Natural killer cell (primary cell): ENCODE results near the gene CACNB2. TPM values are rescaled to one million over a fixed set of nuclear protein-coding genes. Genes with fewer than 3 reads are reported as not detected.

ENCODE experiments used
- ATAC-seq, 3 donors: fragments of 150-1000 bp in 2 of 3; fragments of 200-7000 bp in 1 of 3; cut with Tn5 transposase; 1 replicate in 1 of 3; 2 replicates in 2 of 3; pipeline ENCODE4 v1.10.0; 2021; ENCODE audit warnings: mild to moderate bottlenecking in 2 of 3, moderate library complexity in 2 of 3
- DNase-seq, 2 donors: peaks; one replicate each; pipeline versions ENCODE4 v3.0.0 to v3.0.0-alpha.2; 2013 to 2021; ENCODE audit warnings: mixed read lengths in 1 of 2
- H3K27ac ChIP-seq: one replicate; pipeline ENCODE4 v1.5.1; 2013; ENCODE audit warnings: mild to moderate bottlenecking, low read length
- H3K27me3 ChIP-seq: one replicate; pipeline ENCODE4 v1.6.1; 2013; ENCODE audit warnings: low read length; ENCODE audit not compliant: control insufficient read depth, insufficient read depth
- H3K36me3 ChIP-seq: one replicate; pipeline ENCODE4 v1.6.1; 2013; ENCODE audit warnings: low read length; ENCODE audit not compliant: control insufficient read depth, insufficient read depth
- H3K4me1 ChIP-seq: one replicate; pipeline ENCODE4 v1.6.1; 2013; ENCODE audit warnings: low read length; ENCODE audit not compliant: control insufficient read depth, insufficient read depth
- H3K4me3 ChIP-seq: one replicate; pipeline ENCODE4 v1.5.1; 2013; ENCODE audit warnings: low read length
- H3K9me3 ChIP-seq: one replicate; pipeline ENCODE4 v1.6.1; 2013; ENCODE audit warnings: low read length; ENCODE audit not compliant: control insufficient read depth, insufficient read depth
- H3K27ac Mint-ChIP-seq, 2 donors: one replicate each; pipeline ENCODE4 v1.8.0; 2022; ENCODE audit warnings: mild to moderate bottlenecking in 2 of 2, mixed read lengths in 2 of 2, moderate library complexity in 1 of 2
- H3K27me3 Mint-ChIP-seq, 2 donors: one replicate each; pipeline ENCODE4 v1.8.0; 2022; ENCODE audit warnings: low read depth in 2 of 2, mixed read lengths in 2 of 2
- H3K36me3 Mint-ChIP-seq: one replicate; pipeline ENCODE4 v1.8.0; 2022; ENCODE audit warnings: mixed read lengths
- H3K4me1 Mint-ChIP-seq, 2 donors: one replicate each; pipeline ENCODE4 v1.8.0; 2022; ENCODE audit warnings: mixed read lengths in 2 of 2
- H3K4me3 Mint-ChIP-seq: one replicate; pipeline ENCODE4 v1.8.0; 2022; ENCODE audit warnings: mild to moderate bottlenecking, moderate library complexity, mixed read lengths
- H3K9me3 Mint-ChIP-seq, 2 donors: one replicate each; pipeline ENCODE4 v1.8.0; 2022; ENCODE audit warnings: mixed read lengths in 2 of 2
- CTCF ChIP-seq: fragments of 200-600 bp; IDR thresholded peaks from one replicate; pipeline ENCODE4 v1.8.0; 2022; ENCODE audit warnings: antibody characterized with exemption
- WGBS: methylation state at CpG from one replicate; pipeline ENCODE4 v1.1.7; 2013; ENCODE audit warnings: missing lambda C conversion rate; ENCODE audit not compliant: insufficient coverage; 5-methylcytosine and 5-hydroxymethylcytosine counted together
- intact Hi-C: fragments of 100-400 bp; cut with micrococcal nuclease; formaldehyde crosslinking; loops from one replicate; pipeline ENCODE4 v1.14.2; 2022
- total RNA-seq, 4 donors: library from RNA; stranded (reverse); fragments of 120-200 nt in 1 of 4; gene quantifications; one replicate each; pipeline versions ENCODE4 v1.2.3 to v1.2.4, GENCODE V29; 2013 to 2022

CACNB2 gene
- total RNA-seq, 3 donors from 2014 or later (not counting 1 experiment from before 2014, with no cell fraction given): not detected

GRCh38 chr10:18469125-18469524 lies 328.9 kb downstream of the CACNB2 start:
- H3K9me3 ChIP-seq: no peaks in the 10 kb centered on the region
- H3K36me3 ChIP-seq: no peaks in the 10 kb centered on the region
- peaks cover 0 to 4% of the 10 kb centered on the region in 2 donors for H3K9me3 Mint-ChIP-seq
- no peak overlapping the region for H3K27ac Mint-ChIP-seq
- H3K4me1 ChIP-seq: no peaks in the 10 kb centered on the region
- no peaks in the 10 kb centered on the region for H3K36me3 Mint-ChIP-seq
- no peak for TF ChIP-seq CTCF
- H3K4me3 Mint-ChIP-seq: no peak overlapping the region
- peaks cover 0 to 2% of the 10 kb centered on the region in 2 donors for H3K27me3 Mint-ChIP-seq
- no CpG with 5 or more reads among the region's 2 CpGs for WGBS
- no peaks in the 10 kb centered on the region for H3K4me1 Mint-ChIP-seq
- H3K27ac ChIP-seq: no peak overlapping the region
- no peaks in the 10 kb centered on the region for H3K27me3 ChIP-seq
- no peak for DNase-seq
- intact Hi-C loops: no loop called here
- no peak overlapping the region for H3K4me3 ChIP-seq
- no peak for ATAC-seq

GRCh38 chr10:18472977-18473376 lies 332.8 kb downstream of the CACNB2 start:
- peaks cover 0 to 2% of the 10 kb centered on the region in 2 donors for H3K27me3 Mint-ChIP-seq
- no peak for TF ChIP-seq CTCF
- intact Hi-C loops: no loop called here

GRCh38 chr10:18473424-18474117 lies 333.3 kb downstream of the CACNB2 start:
- ATAC-seq: no peak
- no peak for TF ChIP-seq CTCF
- no peak overlapping the region for H3K27ac ChIP-seq

More at GRCh38 chr10:18472977-18473376, 332.8 kb downstream of the CACNB2 start:
- H3K4me1 ChIP-seq: no peaks in the 10 kb centered on the region
- no peaks in the 10 kb centered on the region for H3K9me3 Mint-ChIP-seq
- H3K27me3 ChIP-seq: no peaks in the 10 kb centered on the region
- H3K9me3 ChIP-seq: no peaks in the 10 kb centered on the region
- H3K4me1 Mint-ChIP-seq: no peaks in the 10 kb centered on the region
- DNase-seq: no peak
- no peak overlapping the region for H3K4me3 ChIP-seq
- no peak overlapping the region for H3K27ac ChIP-seq
- no peaks in the 10 kb centered on the region for H3K36me3 ChIP-seq
- H3K36me3 Mint-ChIP-seq: no peaks in the 10 kb centered on the region
- no peak for ATAC-seq
- 84% methylated on average over 5 of the region's 5 CpGs for WGBS
- H3K4me3 Mint-ChIP-seq: no peak overlapping the region
- no peak overlapping the region for H3K27ac Mint-ChIP-seq

GRCh38 chr10:18474118-18474455 lies 333.9 kb downstream of the CACNB2 start:
- H3K36me3 ChIP-seq: no peaks in the 10 kb centered on the region
- H3K36me3 Mint-ChIP-seq: no peaks in the 10 kb centered on the region
- TF ChIP-seq CTCF: no peak
- no peak overlapping the region for H3K27ac ChIP-seq
- no peaks in the 10 kb centered on the region for H3K9me3 ChIP-seq
- H3K9me3 Mint-ChIP-seq: no peaks in the 10 kb centered on the region
- H3K27ac Mint-ChIP-seq: no peak overlapping the region
- DNase-seq (no peak), ATAC-seq (no peak)
- H3K4me3 Mint-ChIP-seq: no peak overlapping the region
- H3K27me3 Mint-ChIP-seq: peaks cover 0 to 2% of the 10 kb centered on the region in 2 donors
- H3K4me1 ChIP-seq: no peaks in the 10 kb centered on the region
- intact Hi-C loops: no loop called here
- 89% methylated on average over 8 of the region's 8 CpGs for WGBS
- no peak overlapping the region for H3K4me3 ChIP-seq
- H3K27me3 ChIP-seq: no peaks in the 10 kb centered on the region
- H3K4me1 Mint-ChIP-seq: no peaks in the 10 kb centered on the region

More at GRCh38 chr10:18473424-18474117, 333.3 kb downstream of the CACNB2 start:
- Histone ChIP-seq H3K4me3 (no peak overlapping the region), H3K9me3 (no peaks in the 10 kb centered on the region), H3K36me3 (no peaks in the 10 kb centered on the region), H3K27me3 (no peaks in the 10 kb centered on the region), H3K4me1 (no peaks in the 10 kb centered on the region)
- intact Hi-C loops: no loop called here
- no peaks in the 10 kb centered on the region for H3K36me3 Mint-ChIP-seq
- no peak overlapping the region for H3K27ac Mint-ChIP-seq
- no peak overlapping the region for H3K4me3 Mint-ChIP-seq
- H3K9me3 Mint-ChIP-seq: no peaks in the 10 kb centered on the region
- H3K4me1 Mint-ChIP-seq: no peaks in the 10 kb centered on the region
- H3K27me3 Mint-ChIP-seq: peaks cover 0 to 2% of the 10 kb centered on the region in 2 donors
- 86% methylated on average over 11 of the region's 12 CpGs for WGBS
- DNase-seq: no peak
